ENCODE measurements around the gene GRID2. TPM values are rescaled to one million over a fixed set of nuclear protein-coding genes. Genes with fewer than 3 reads are reported as not detected.

GRID2 gene
- total and polyA plus RNA-seq, 10 of the 15 experiments (the other 5 are each of a cell fraction or from before 2014, with no cell fraction given) = not detected

GRCh38 chr4:92334716-92335350 is 31.1 kb downstream of the GRID2 start (continued):
- TF ChIP-seq HSF1 (IDR thresholded peaks at IDR 0.05; ENCODE audit: low read depth, low read length) (no peak), BCL11A (IDR thresholded peaks at IDR 0.05; ENCODE audit: low read depth, low read length) (no peak)

- ChIA-PET CTCF (no interaction called here), POLR2A (no interaction called here), SMC1A (ENCODE audit: uncharacterized antibody, unreplicated experiment) (no interaction called here), RAD21 (ENCODE audit: unreplicated experiment) (no interaction called here)
- no TSS peak for BruUV-seq (replicated peaks)
- no peak for ATAC-seq
- no peak for FAIRE-seq
- under 1% methylated on average over 4 of the region's 4 CpGs for WGBS (ENCODE audit: insufficient coverage, insufficient replicate concordance, low lambda C conversion rate, missing lambda C conversion rate)
- Histone ChIP-seq H3K36me3 (ENCODE audit: control insufficient read depth in 2 of 2, insufficient read depth in 2 of 2, low read length in 1 of 2) (no peaks in the 10 kb centered on the region), H3K79me2 (ENCODE audit: control insufficient read depth, insufficient read depth, low read length) (no peaks in the 10 kb centered on the region), H4K20me1 (ENCODE audit: control insufficient read depth, insufficient read depth) (no peaks in the 10 kb centered on the region), H2AFZ (ENCODE audit: control insufficient read depth, low read depth, low read length) (no peak overlapping the region), H3K4me3 (no peak overlapping the region), H3K9ac (ENCODE audit: control insufficient read depth, insufficient read depth, low read length) (no peak overlapping the region), H3K9me3 (replicated peaks; ENCODE audit: control insufficient read depth, insufficient read depth, low read length) (no peaks in the 10 kb centered on the region), H3K27ac (ENCODE audit: control insufficient read depth, insufficient read depth) (no peak overlapping the region), H3K4me2 (ENCODE audit: control insufficient read depth, insufficient read depth) (no peak overlapping the region), H3K4me1 (ENCODE audit: control insufficient read depth, insufficient read depth, low read length) (no peaks in the 10 kb centered on the region), H3K27me3 (replicated peaks in 1 of 2; ENCODE audit: control insufficient read depth in 2 of 2, insufficient read depth in 2 of 2, low read length in 1 of 2) (no peaks in the 10 kb centered on the region)
- TF ChIP-seq RFX5 (IDR thresholded peaks at IDR 0.05; ENCODE audit: low read depth, low read length) (no peak), ZNF687 (IDR thresholded peaks at IDR 0.05) (no peak)
- DNase-seq (ENCODE audit: low read depth, low spot score) = no peak
- intact Hi-C loops (cut with micrococcal nuclease; ENCODE audit: unreplicated experiment) = no loop called here
- in situ Hi-C loops (cut with MboI) = no loop called here
These were observed 35.9 kb downstream of the GRID2 start for GRCh38 chr4:92339676-92340075.

Data from GM12878 (cell line).